GM21423 (cell line): ENCODE data around the gene PTPRG.

ENCODE experiments used
- ATAC-seq: cut with Tn5 transposase; IDR thresholded peaks from one replicate; pipeline ENCODE4 v1.9.1; 2021; ENCODE audit warnings: mild to moderate bottlenecking, moderate library complexity; ENCODE audit not compliant: unreplicated experiment

PTPRG gene

DNA sequence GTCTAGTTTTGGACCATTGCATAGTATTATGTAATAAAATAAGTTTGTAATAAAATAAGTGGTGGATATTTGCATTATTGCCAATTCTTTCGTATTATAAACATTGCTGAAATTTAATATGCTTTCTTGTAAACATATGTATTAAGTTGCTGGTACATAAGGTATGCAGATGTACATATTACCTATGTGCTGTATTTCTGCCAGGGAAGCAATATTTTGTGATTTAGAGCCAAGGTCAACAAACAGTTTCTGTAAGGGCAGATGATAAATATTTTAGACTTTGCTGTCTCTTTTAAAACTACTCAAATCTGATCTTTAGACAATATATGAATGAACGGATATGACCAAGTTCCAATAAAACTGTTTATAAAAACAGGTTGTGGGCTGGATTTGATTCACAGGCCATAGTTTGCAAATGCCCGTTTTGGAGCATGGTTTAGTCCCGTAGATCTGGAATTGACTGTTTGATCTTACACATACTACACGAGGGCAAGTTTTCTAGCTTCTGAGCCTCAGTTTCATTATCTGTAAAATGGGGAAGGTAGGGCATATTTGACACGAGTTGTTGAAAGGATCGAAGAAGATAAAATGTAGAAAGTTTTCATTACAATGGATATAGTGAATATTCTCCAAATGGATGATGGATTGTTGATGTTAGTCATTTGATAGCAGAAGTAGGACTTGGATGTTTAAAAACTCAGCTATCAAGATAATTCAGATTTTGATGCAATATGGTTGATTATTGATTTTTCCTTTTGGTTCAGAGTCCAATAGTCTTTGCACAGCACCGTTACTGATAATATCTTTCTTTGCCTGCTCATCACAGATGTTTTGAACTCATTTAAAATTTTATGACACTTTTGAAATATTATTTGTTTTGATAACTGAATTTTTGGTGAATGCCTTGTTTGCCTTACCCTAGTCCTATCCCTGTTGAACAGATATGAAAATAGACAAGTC, 417.4 kb downstream of the PTPRG start:
- ATAC-seq = no peak

DNA sequence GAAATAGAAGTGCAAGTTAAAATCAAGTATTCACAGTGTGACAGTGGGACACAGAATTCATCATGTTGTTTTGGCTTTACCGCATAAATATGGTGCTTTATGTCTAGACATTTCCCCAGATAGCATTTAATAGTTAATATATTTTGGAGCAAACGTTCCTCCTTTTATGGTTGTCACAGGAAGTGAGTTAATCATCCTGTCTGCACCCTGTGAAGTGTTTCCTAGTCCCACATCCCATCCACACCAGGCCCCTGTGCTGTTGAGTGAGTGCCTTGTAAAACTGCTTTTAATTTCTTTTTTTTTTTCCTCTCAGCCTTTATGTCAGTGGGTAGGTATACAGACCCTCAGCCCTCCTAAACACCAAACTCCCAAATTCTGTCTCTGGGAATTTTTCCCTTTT, 418.3 kb downstream of the PTPRG start:
- ATAC-seq = no peak

DNA sequence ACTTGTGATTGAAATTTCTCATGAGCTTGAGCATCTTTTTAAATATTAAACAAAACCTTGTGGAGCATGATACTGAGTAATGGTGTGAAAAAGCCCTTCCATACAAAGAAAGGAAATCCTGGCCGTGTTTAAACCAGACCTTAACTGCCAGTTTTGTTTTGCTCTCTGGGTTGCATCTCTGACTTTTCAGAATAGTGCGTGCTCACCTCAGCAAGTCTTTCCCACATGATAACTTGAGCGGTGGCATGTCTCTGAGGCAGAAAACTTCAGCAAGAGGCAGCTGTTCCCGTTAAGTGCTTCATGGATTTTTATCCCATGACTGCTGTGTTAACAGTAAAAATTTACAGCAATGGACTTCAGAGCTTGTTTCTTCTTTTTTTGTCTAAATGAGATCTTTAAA, 418.7 kb downstream of the PTPRG start:
- no peak for ATAC-seq

DNA sequence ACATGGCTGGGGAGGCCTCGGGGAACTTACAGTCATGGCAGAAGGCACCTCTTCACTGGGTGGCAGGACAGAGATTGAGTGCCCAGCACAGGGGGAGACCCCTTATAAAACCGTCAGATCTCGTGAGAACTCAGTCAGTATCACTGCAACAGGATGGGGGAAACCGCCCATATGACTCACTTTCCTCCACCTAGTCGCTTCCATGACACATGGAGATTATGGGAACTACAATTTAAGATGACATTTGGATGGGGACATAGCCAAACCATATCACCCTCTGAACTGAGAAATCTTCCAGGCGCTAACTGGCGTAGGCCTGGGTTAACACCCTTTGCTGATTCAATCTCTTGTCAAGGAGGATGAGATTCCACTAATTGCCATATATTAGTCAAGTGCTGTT, 419.7 kb downstream of the PTPRG start:
- ATAC-seq = no peak

DNA sequence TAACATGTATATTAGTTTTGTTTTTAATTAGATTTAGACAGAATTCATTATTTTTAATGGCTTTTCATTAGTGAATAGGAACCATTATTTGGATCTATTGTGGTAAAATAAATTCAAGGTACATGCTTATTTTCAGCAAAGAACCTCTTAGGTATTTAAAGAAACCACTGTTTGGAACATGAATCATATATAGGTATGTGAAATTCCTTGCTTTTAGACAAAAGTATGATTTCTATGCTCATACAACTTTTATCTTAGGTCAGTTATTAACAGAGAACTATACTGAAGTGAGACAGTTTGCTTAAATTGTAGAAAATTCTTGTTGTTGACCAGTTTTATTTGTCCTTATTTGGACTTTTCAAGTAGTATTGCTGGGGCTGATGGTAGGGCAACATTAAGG, 422.1 kb downstream of the PTPRG start:
- ATAC-seq = no peak

DNA sequence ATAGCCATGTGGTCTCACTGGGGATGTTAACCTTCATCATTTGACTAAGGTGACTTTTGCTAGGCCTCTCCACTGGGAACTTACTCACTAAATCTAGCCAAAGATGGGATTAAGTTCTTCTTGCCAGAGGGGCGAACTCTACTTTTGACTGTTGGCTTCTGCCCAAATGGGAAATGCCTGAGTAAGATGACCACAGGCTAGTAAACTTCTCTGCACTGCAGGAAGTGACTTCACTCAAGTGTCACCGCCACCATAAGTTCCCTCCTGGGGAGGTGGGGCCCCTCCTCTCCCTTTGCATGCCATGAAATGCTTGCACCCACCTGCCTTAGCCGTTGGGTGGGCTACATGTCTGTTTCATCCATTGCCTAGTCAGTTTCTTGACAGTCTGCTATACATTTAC, 423.6 kb downstream of the PTPRG start:
- no peak for ATAC-seq

DNA sequence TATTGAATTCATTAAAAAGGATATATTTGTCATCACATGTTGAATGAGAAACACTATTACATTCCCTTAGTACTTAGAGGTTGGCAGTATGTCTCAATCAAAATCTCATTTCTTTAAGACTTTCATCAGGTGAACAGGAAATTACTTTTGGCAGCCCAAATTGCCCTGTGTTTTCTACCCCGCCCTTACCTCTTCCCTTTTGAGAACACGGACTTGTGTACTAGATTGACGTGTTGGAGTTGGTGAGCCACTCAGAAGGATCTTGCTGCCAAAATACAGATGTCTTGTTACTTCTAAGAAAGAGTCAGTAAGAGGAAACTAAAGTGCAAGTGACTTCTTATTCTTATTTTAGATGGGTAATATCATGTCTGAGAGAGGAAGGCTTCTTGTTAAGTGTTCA, 425.1 kb downstream of the PTPRG start:
- ATAC-seq = no peak

DNA sequence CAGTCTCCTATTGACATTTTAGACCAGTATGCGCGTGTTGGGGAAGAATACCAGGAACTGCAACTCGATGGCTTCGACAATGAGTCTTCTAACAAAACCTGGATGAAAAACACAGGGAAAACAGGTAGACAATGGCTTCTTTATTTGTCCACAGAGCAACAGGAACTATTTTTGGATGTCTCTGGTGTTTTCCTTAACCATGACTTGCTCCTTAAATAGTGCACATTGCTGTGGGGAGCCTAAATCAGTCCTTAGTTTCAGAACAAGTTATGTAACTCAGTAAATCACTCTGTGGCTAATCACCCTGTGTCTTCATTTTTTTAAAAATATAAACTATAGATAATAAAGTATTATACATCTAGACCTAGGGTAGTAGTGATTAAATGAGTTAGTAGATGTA, 428.3 kb downstream of the PTPRG start:
- ATAC-seq = no peak

DNA sequence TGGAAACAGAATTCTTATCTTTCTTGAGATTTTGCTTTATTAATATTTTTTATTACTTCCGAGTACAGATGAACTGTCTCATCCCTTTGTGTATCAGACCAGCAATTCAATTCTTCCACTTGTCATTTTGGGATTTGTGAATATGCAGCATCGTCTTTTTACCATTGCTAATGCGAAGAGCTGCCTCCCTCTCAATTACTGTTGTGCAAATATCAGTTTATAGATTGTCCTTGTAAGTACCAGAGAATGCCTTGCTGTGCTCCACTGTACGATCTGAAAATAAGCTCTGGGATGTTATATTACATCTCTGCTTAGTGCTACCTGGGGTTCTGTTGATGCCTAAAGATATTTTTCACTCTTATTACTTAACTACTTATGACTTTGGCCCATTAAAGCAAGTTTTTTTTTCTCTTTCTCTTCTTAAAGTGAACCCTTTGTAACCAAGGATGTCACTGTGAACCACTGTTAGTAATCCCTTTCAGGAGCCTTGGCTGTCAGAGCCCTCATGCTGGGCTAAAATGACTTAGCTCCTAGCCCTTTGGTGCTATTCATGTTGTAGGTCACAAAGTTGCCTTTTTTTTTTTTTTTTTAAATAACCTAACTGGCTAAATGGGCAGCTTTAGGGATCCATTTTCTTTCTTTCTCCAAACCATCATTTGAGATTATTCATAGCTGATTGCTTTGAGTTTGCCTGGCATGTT, 429.1 kb downstream of the PTPRG start:
- no peak for ATAC-seq

DNA sequence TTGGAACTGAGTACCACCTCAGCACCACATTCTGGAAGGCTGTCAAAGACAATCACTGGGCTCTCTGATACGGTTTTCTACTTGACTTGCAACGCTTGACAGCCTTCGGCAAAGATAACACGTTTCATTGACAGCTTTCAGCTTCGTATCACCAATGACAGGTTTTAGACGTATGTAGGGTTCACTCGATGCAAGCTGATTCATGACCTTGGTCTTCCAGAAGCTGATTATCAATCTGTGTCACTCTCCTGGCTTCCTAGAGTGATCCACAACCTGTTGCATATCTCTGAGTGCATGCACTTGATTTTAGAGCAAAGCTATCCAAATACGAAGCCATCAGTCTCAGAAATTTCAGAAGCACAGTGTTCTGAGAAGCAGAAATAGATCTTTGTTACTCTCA, 430.3 kb downstream of the PTPRG start:
- no peak for ATAC-seq

DNA sequence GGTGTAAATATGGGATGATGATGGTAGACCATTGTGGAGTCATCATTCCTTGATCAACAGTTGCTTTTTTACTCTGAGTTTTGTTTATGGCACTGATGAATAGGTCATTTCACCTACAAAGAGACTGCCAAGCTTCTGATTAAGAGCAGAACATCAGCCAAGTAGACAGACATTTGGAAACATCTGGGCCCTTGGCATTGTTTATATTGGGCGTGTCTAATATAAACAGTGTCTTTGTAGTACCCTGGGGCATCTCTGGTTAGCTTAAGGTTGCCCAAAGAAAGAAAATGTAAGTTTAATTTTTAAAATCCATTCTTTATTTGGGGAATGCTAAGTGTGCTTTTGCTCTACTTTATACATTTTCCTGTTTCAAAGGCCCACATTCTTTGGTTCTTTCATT, 435.0 kb downstream of the PTPRG start:
- no peak for ATAC-seq

DNA sequence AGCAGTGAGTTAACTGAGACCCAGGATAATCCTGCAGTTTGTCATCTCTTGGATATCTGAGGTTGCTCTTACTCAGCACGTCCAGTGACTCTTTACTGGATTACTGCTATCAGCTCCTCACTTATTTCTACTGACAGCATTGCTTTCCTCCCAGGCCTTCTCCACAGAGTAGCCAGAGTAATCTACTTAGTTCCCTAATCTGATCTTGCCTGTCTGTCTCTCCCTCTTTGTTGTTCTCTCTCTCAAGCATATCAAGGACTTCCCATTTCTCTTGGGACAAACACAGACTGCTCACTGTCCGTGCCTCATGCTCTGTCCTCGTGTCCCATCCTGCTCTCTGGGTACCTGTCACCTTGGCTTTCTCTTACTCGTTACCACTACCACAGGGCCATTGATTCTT, 435.7 kb downstream of the PTPRG start:
- ATAC-seq = no peak

DNA sequence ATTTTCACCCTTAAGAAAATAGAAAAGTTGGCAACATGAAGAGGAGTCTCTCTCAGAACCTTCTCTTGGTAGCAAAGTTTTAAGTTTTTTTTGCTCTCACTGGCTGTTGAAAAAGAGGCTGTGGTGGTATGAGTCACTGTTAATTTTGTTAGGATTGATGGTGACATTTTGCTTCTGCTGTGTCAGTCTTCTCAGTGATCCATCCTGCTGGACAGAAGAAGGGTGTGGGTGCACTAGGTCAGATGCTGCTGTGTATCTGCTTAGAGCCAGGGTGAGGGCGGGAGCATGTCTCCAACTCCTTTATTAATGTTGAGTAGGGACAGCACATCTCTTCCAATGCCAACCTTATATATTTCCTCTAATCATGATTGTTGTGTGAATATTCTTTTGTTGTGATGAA, 442.5 kb downstream of the PTPRG start:
- ATAC-seq = no peak

DNA sequence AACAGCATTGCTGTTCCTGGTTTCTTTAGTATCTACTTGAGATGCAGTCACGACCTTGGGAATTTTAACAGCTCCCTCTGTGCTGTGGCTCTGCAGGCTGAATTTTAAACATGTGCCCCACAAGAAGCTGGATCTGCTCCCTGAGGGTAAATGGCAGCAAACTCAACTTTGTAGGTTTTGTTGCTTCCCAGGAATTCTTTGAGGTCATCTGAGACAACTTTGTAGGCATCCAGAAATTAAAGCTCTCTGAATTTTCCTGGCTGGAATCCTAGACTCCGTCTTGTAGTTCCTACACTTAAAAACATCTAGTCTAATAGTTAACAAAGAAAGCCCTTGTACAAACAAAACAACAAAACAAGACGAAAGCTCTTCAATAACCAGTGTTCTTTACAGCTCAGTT, 445.7 kb downstream of the PTPRG start:
- no peak for ATAC-seq

DNA sequence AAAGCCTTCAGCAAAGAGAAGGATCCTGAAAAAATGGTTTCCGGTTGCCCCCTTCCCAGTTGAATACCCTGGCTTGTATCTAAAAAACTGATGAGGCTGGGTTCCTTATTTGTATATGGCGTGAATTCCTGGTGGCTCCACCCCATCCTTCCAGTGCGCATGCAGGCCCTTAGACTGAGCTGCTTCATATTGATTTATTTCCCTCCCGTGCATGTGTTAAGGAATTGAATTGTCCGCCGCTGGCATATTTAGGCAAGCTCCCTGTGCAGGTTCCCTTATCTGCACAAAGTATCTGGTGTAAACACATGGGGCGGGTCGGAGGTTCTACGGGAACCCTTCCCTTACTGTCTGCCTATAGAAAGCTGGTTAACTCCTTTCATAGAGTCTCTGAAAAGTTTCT, 449.6 kb downstream of the PTPRG start:
- ATAC-seq = no peak

DNA sequence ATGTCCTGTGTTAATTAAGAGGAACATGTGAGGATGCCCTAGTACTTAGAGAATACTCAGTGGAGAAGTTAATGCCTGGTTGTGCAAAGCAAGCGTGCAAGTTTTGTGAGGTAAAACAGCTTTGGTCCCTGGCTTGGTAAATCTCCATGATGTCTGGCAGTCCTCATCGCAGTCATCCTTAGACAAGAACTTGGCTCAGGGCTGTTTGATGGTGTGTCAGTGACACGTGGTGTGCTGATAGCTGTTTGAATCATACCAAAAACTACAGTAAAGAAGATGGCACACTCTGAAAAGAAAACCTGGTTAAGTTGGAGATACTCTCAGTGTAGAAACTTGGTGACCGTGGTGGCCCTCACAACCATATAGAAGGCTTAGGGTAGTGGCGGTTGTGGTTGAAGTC, 450.3 kb downstream of the PTPRG start:
- ATAC-seq = no peak

DNA sequence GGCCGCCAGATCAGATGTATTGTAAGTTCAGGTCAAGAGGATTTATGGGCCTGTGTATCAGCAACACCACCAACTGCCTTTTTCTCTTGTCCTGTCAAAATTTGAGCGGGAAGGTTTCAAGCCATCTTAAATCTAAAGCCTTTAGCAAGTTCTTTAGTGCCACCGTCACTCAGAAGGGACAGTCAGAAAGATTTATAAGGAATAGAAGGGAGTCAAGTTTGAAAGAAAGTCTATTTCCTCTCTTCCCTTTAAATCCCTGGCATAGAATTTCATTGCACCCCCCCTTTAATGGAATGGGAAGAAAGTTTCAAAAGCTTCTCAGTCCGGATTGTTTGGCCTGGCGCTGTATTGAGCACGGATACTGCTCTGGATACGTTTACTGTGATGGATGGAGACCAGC, 452.6 kb downstream of the PTPRG start:
- no peak for ATAC-seq

DNA sequence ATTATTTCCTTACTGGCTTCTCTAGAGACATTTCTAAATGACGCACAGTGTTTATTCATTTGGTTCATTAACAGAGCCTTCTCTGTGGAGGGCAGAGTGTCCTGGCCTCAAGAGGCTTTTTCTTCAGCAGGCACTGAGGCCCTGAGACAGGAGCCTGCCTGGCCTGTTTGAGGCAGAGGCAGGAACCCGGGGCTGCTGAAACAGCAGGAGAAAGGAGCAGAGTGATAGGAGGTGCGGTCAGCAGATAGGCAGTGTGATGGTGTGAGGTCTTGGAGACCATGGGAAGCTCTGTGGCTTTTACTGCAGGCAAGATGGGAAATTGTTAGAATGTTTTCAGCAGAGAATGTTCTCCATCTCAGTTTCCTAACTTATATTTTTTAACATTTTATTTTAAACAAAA, 453.7 kb downstream of the PTPRG start:
- ATAC-seq = no peak

DNA sequence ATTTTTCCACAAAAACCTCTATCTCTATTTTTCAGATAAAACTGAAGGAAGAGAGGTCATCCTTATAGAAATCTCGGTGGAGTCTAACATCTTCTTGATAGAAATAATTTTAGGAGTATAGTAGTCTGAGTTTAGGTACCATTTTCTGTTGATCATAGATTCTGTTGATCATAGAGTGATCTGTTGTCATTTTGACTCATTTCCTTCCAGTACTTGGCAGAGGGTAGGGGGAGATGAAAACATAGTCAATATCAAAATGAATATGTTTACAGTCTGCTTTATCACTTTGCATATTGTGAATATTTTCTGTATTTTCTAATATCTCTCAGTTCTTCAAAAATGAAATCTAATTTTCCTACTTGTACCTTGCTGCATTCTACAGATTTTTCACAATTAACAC, 458.5 kb downstream of the PTPRG start:
- no peak for ATAC-seq

DNA sequence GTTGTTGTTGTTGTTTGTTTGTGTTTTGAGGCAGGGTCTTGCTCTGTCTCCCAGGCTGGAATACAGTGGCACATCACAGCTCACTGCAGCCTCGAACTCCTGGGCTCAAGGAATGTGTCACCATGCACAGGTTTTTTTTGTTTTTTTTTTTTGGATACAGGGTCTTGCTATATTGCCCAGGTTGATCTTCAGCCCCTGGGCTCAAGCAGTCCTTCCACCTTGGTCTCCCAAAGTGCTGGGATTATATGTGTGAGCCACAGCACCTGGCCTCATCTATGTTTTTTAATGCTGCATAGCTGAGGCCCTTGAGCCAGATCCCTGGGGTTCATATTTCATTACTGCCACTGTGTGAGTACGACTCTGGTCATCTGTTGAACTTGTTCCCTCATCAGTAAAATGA, 459.3 kb downstream of the PTPRG start:
- no peak for ATAC-seq

DNA sequence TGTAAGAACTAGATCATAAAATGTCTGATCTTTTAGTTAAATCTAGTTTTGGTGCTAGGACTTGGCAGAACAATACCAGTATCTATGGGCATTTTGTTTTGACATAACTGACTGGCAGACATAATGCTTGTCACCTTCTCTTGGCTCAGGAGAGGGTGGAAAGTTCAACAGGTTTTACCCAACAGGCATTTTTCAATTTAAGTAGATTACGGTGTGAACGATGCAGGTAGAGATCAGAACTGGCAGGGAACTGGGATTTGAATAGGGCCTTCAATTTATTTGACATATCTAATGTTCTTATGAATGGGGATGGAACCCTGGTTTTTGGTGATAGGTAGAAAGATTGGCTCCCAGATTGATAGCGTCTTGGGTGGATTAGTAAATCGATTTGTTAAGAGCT, 460.9 kb downstream of the PTPRG start:
- no peak for ATAC-seq

DNA sequence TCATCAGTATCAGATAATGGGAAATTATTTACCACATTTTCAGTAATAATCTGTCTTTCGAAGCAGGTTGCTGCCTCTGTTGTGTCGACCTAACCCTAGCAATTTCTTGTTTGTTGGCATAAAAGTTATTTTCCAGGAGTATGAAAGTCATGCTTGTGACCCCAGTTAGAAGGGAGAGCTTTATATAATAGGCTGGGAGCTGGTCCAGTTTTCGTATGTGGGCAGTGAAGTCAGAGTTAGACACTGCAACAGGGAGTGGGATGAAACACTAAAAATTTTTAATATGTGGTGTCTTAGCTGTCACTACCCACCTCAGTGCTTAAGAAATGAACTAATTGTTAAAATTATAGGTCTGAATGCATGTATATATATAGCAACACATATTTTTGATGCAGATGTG, 463.5 kb downstream of the PTPRG start:
- no peak for ATAC-seq
